HepG2 (cell line): ENCODE measurements around the gene CACNA1D. TPM values are rescaled to one million over a fixed set of nuclear protein-coding genes. Genes with fewer than 3 reads are reported as not detected.

Source experiments
- ATF4 ChIP-seq, 2 experiments: fragments of 450-650 bp in 1 of 2; sonication (generic) in 1 of 2; formaldehyde crosslinking; IDR thresholded peaks; 2 replicates each; pipeline versions ENCODE4 v1.5.0 to v1.8.0; 2020 to 2022; ENCODE audit warnings: mild to moderate bottlenecking in 1 of 2, missing genetic modification reagents in 1 of 2
- CC2D1A ChIP-seq: sonication (generic); formaldehyde crosslinking; IDR thresholded peaks from 2 replicates; pipeline ENCODE4 v1.8.1; 2023; ENCODE audit warnings: mild to moderate bottlenecking, missing genetic modification reagents
- CHD2 ChIP-seq: IDR thresholded peaks from 2 replicates; pipeline ENCODE4 v1.6.1; 2011; ENCODE audit warnings: low read depth, low read length, improper control_type of control experiment
- FOXA1 ChIP-seq, 2 experiments: fragments of 450-650 bp in 1 of 2; sonication (generic) in 1 of 2; formaldehyde crosslinking in 1 of 2; IDR thresholded peaks; 2 replicates each; pipeline versions ENCODE4 v1.4.0 to v1.6.1; 2016 to 2020; ENCODE audit warnings: missing genetic modification reagents in 1 of 2
- FOXJ3 ChIP-seq: sonication (generic); formaldehyde crosslinking; IDR thresholded peaks from 2 replicates; pipeline ENCODE4 v1.4.0; 2020; ENCODE audit warnings: missing genetic modification reagents, mild to moderate bottlenecking, borderline replicate concordance
- KLF11 ChIP-seq: IDR thresholded peaks from 2 replicates; pipeline ENCODE4 v1.6.1; 2016; ENCODE audit warnings: missing compliant biosample characterization
- KLF6 ChIP-seq: IDR thresholded peaks from 2 replicates; pipeline ENCODE4 v1.8.0; 2016; ENCODE audit warnings: missing biosample characterization, missing genetic modification reagents
- MIXL1 ChIP-seq: IDR thresholded peaks from 2 replicates; pipeline ENCODE4 v1.6.1; 2016
- ONECUT2 ChIP-seq: sonication (generic); formaldehyde crosslinking; IDR thresholded peaks from 2 replicates; pipeline ENCODE4 v1.4.0; 2020; ENCODE audit warnings: missing genetic modification reagents
- PHB2 ChIP-seq: fragments of 450-650 bp; IDR thresholded peaks from 2 replicates; pipeline ENCODE4 v1.6.1; 2018; ENCODE audit not compliant: partially characterized antibody
- PHF21A ChIP-seq: sonication (generic); formaldehyde crosslinking; IDR thresholded peaks from 2 replicates; pipeline ENCODE4 v1.5.0; 2020; ENCODE audit warnings: mild to moderate bottlenecking, missing genetic modification reagents
- POGK ChIP-seq: sonication (generic); formaldehyde crosslinking; conservative IDR thresholded peaks from 2 replicates; pipeline ENCODE4 v1.8.0; 2022; ENCODE audit warnings: mild to moderate bottlenecking, moderate library complexity, missing genetic modification reagents
- PPARG ChIP-seq: conservative IDR thresholded peaks from 2 replicates; pipeline ENCODE4 v1.6.1; 2016; ENCODE audit warnings: missing biosample characterization, missing genetic modification reagents
- RBM39 ChIP-seq: fragments of 200-400 bp; formaldehyde crosslinking; IDR thresholded peaks from one replicate; pipeline ENCODE4 v1.6.1; 2018; ENCODE audit warnings: antibody characterized with exemption, mild to moderate bottlenecking, low read depth, low read length; ENCODE audit not compliant: poor library complexity, severe bottlenecking
- SALL2 ChIP-seq: sonication (generic); formaldehyde crosslinking; IDR thresholded peaks from 2 replicates; pipeline ENCODE4 v1.8.1; 2023; ENCODE audit warnings: mild to moderate bottlenecking, missing genetic modification reagents, inconsistent platforms
- TCF7 ChIP-seq: sonication (generic); IDR thresholded peaks from 2 replicates; pipeline ENCODE4 v1.6.1; 2016; ENCODE audit warnings: antibody characterized with exemption, low read depth
- TFE3 ChIP-seq: IDR thresholded peaks from 2 replicates; pipeline ENCODE4 v1.6.1; 2016
- ZNF136 ChIP-seq: sonication (generic); formaldehyde crosslinking; IDR thresholded peaks from 2 replicates; pipeline ENCODE4 v1.8.1; 2022; ENCODE audit warnings: low read depth, mild to moderate bottlenecking, moderate library complexity, missing genetic modification reagents
- ZNF160 ChIP-seq: sonication (generic); formaldehyde crosslinking; IDR thresholded peaks from 2 replicates; pipeline ENCODE4 v1.8.0; 2022; ENCODE audit warnings: mild to moderate bottlenecking, inconsistent platforms, missing genetic modification reagents
- ZNF446 ChIP-seq: sonication (generic); formaldehyde crosslinking; IDR thresholded peaks from 2 replicates; pipeline ENCODE4 v1.5.0; 2020; ENCODE audit warnings: mild to moderate bottlenecking, missing genetic modification reagents
- ZNF549 ChIP-seq: sonication (generic); formaldehyde crosslinking; IDR thresholded peaks from 2 replicates; pipeline ENCODE4 v1.5.0; 2020; ENCODE audit warnings: missing genetic modification reagents
- ZNF558 ChIP-seq: sonication (generic); formaldehyde crosslinking; IDR thresholded peaks from 2 replicates; pipeline ENCODE4 v1.9.0; 2022; ENCODE audit warnings: mild to moderate bottlenecking, missing genetic modification reagents, borderline replicate concordance
- ZNF670 ChIP-seq: sonication (generic); formaldehyde crosslinking; IDR thresholded peaks from 2 replicates; pipeline ENCODE4 v1.8.0; 2022; ENCODE audit warnings: mild to moderate bottlenecking, missing genetic modification reagents, borderline replicate concordance
- ZNF7 ChIP-seq: IDR thresholded peaks from 2 replicates; pipeline ENCODE4 v1.6.1; 2016; ENCODE audit warnings: missing biosample characterization, missing genetic modification reagents
- ZNF740 ChIP-seq: sonication (generic); formaldehyde crosslinking; IDR thresholded peaks from 2 replicates; pipeline ENCODE4 v1.4.0; 2020; ENCODE audit warnings: missing genetic modification reagents
- ZSCAN20 ChIP-seq: sonication (generic); formaldehyde crosslinking; IDR thresholded peaks from 2 replicates; pipeline ENCODE4 v1.4.0; 2020; ENCODE audit warnings: missing genetic modification reagents, mild to moderate bottlenecking, borderline replicate concordance
- ZZZ3 ChIP-seq: sonication (generic); formaldehyde crosslinking; IDR thresholded peaks from 2 replicates; pipeline ENCODE4 v1.4.0; 2020; ENCODE audit warnings: missing genetic modification reagents, mild to moderate bottlenecking, borderline replicate concordance
- polyA plus RNA-seq, 8 experiments: library from polyadenylated mRNA; depleted of rRNA in 3 of 8; stranded (reverse) in 7 of 8; unstranded in 1 of 8; fragments of >200 nt; fragmentation: Illumina TruSeq in 4 of 8; extraction: Trizol in 4 of 8; gene quantifications; 2 replicates each; pipeline versions ENCODE4 v1.2.1 to v1.2.3, GENCODE V29; 2011 to 2016; ENCODE audit warnings: low read depth in 4 of 8, missing spikeins in 1 of 8, mixed read lengths in 1 of 8; ENCODE audit not compliant: insufficient read depth in 1 of 8
- total RNA-seq, 5 experiments: library from RNA; depleted of rRNA; stranded (reverse); fragments of >200 nt; fragmentation: Illumina TruSeq; extraction: Trizol; gene quantifications; 2 replicates each; pipeline ENCODE4 v1.2.3, GENCODE V29; 2016; ENCODE audit warnings: low read depth in 1 of 5

Gene CACNA1D
- total and polyA plus RNA-seq, 2 of the 13 experiments (the other 11 are each of a cell fraction or from before 2014, with no cell fraction given), result 0.26 to 0.38 TPM

- no peak for TF ChIP-seq ZNF136 (CRISPR knock-in tag)
- TF ChIP-seq ZNF670, result peak; percentile 56; the same call in 1 of the 2 replicates
- TF ChIP-seq TCF7, result no peak
- TF ChIP-seq ZSCAN20 (CRISPR knock-in tag), result peak; percentile 82; the same call in 1 of the 2 replicates
- no peak; the same call in 1 of the 2 replicates for TF ChIP-seq KLF11 (CRISPR knock-in tag)
- TF ChIP-seq POGK (CRISPR knock-in tag), result peak; percentile 91
- TF ChIP-seq PHB2, result no peak
- TF ChIP-seq ZNF740 (CRISPR knock-in tag), result no peak
- peak; percentile 58; the same call in 1 of the 2 replicates for TF ChIP-seq ZNF549 (CRISPR knock-in tag)
- TF ChIP-seq SALL2, result peak; percentile 95
- TF ChIP-seq PHF21A (CRISPR knock-in tag), result peak; percentile 60; the same call in 1 of the 2 replicates
- TF ChIP-seq PPARG, result peak; percentile 24; the same call in 1 of the 2 replicates
- peak; percentile 21 for TF ChIP-seq RBM39
- no peak; the same call in 1 of the 2 replicates for TF ChIP-seq ZNF558
- 0 out of 2 replicates have a peak, but pooled peaks have one; percentile 60 for TF ChIP-seq ZNF446
- TF ChIP-seq ZNF160 (CRISPR knock-in tag), result peak; percentile 74; the same call in 1 of the 2 replicates
- no peak for TF ChIP-seq ONECUT2 (CRISPR knock-in tag)
- no peak; the same call in 1 of the 2 replicates for TF ChIP-seq ZZZ3
- TF ChIP-seq ATF4 (CRISPR knock-in tag; IDR thresholded peaks at IDR 0.05), result peak in 1 of 2 experiments; percentile 81; a peak in 1 of 4 replicates
- peak; percentile 57; the same call in 1 of the 2 replicates for TF ChIP-seq TFE3 (CRISPR knock-in tag)
- TF ChIP-seq MIXL1 (CRISPR knock-in tag), result peak; percentile 66; the same call in 1 of the 2 replicates
- no peak for TF ChIP-seq FOXA1 (IDR thresholded peaks at IDR 0.05)
- TF ChIP-seq FOXA1 (CRISPR knock-in tag; IDR thresholded peaks at IDR 0.05), result no peak
- TF ChIP-seq CC2D1A (CRISPR knock-in tag), result 0 out of 2 replicates have a peak, but pooled peaks have one; percentile 27
- peak; percentile 91 for TF ChIP-seq KLF6 (CRISPR knock-in tag)
- no peak for TF ChIP-seq FOXJ3
- TF ChIP-seq ZNF7 (CRISPR knock-in tag), result no peak
- TF ChIP-seq CHD2, result no peak
These were observed 351.9 kb downstream of the CACNA1D start, which contains the start of the genes CHDH and IL17RB (continued) for GRCh38 chr3:53846134-53846850.
